Vagina (tissue), 2 donors: ENCODE results near the gene LBHD1. TPM values are rescaled to one million over a fixed set of nuclear protein-coding genes. Genes with fewer than 3 reads are reported as not detected.
A peak's percentile ranks its signal among the peaks of the same experiment; 100 is the strongest.
"Not testable (repeated sequence)": the region's sequence is repeated elsewhere in the genome, so short reads cannot be mapped to it uniquely, and the experiment has no call there.

Experiments used
- DNase-seq, 2 donors: peaks; one replicate each; pipeline ENCODE4 v3.0.0-alpha.2; 2017; ENCODE audit errors: extremely low spot score in 2 of 2
- H3K27ac ChIP-seq: fragments of 200-600 bp; sonication (generic); one replicate; pipeline ENCODE4 v1.5.1; 2019
- H3K27me3 ChIP-seq: fragments of 200-600 bp; sonication (generic); one replicate; pipeline ENCODE4 v1.5.1; 2019
- H3K36me3 ChIP-seq, 2 donors: fragments of 200-600 bp; sonication (generic); one replicate each; pipeline ENCODE4 v1.5.1; 2017 to 2019
- H3K4me1 ChIP-seq: fragments of 200-600 bp; sonication (generic); one replicate; pipeline ENCODE4 v1.5.1; 2019
- H3K4me3 ChIP-seq, 2 donors: fragments of 200-600 bp; sonication (generic); 1 replicate in 1 of 2; 2 replicates in 1 of 2; pipeline ENCODE4 v1.5.1; 2016 to 2019
- H3K9me3 ChIP-seq: fragments of 200-600 bp; sonication (generic); one replicate; pipeline ENCODE4 v1.5.1; 2019
- POLR2A ChIP-seq, 2 donors: fragments of 450-650 bp; IDR thresholded peaks; one replicate each; pipeline ENCODE4 v1.6.1; 2017; ENCODE audit warnings: antibody characterized with exemption in 2 of 2, mild to moderate bottlenecking in 2 of 2, moderate library complexity in 2 of 2
- POLR2AphosphoS5 ChIP-seq, 2 donors: sonication (generic); formaldehyde crosslinking; IDR thresholded peaks; one replicate each; pipeline ENCODE4 v1.9.0; 2017; ENCODE audit warnings: antibody characterized with exemption in 2 of 2, mild to moderate bottlenecking in 2 of 2, low read depth in 1 of 2; ENCODE audit not compliant: insufficient read depth in 1 of 2
- intact Hi-C: fragments of 100-400 bp; cut with DNase I; formaldehyde crosslinking; loops from one replicate; pipeline ENCODE4 v1.15.1; 2023
- total RNA-seq: library from RNA; depleted of rRNA; stranded (reverse); fragments of >200 nt; gene quantifications from one replicate; pipeline ENCODE4 v1.2.3, GENCODE V29; 2016
- TF ChIP-seq, protein P1 (sequence below), 3 experiments: fragments of 450-650 bp in 2 of 3; fragments of 200-600 bp in 1 of 3; sonication (generic) in 1 of 3; IDR thresholded peaks; one replicate each; pipeline ENCODE4 v1.5.1; 2017 to 2019; ENCODE audit warnings: antibody characterized with exemption in 3 of 3, mild to moderate bottlenecking in 2 of 3, moderate library complexity in 2 of 3

Gene LBHD1
- total RNA-seq, 1 donor from 2014 or later: 6.9 TPM

DNA sequence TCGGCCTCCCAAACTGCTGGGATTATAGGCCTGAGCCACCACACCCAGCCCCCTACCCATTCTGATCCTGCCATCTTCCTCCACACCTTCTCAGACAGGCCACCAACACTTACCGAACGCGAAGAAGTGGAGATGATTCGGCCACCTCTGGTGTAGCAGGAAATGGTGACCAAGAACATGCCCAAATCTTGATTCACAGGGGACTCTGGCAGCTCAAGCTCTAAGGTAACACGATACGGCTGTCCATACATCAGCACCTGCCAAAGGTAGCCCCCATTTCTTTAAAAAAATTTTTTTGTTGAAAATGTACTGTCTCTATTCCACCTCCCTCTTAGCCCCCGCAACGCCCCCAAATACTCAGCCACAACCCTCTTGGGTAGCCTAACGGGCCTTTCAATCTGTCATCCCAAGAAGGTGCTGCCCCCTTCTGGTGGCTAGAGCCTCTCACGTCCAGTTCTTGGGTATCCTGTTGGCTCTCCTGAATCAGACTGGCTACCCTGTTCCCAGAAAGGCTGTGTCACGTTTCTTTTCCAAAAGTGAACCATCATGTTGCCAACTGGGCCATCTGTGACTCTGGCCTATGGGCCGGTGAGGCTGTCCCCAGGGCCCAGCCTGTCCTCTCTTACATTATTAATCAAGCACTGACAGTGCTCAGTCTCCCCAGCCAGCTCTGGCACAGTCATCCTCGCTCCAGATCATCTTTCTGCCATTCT lies 22.5 kb upstream of the LBHD1 start:
- no peak for TF ChIP-seq POLR2A (IDR thresholded peaks at IDR 0.05)
- TF ChIP-seq POLR2AphosphoS5 (IDR thresholded peaks at IDR 0.05; ENCODE audit: insufficient read depth in 1 of 2, low read depth in 1 of 2): peak in 1 of 2 donors; percentile 11
- TF ChIP-seq, protein P1, sequence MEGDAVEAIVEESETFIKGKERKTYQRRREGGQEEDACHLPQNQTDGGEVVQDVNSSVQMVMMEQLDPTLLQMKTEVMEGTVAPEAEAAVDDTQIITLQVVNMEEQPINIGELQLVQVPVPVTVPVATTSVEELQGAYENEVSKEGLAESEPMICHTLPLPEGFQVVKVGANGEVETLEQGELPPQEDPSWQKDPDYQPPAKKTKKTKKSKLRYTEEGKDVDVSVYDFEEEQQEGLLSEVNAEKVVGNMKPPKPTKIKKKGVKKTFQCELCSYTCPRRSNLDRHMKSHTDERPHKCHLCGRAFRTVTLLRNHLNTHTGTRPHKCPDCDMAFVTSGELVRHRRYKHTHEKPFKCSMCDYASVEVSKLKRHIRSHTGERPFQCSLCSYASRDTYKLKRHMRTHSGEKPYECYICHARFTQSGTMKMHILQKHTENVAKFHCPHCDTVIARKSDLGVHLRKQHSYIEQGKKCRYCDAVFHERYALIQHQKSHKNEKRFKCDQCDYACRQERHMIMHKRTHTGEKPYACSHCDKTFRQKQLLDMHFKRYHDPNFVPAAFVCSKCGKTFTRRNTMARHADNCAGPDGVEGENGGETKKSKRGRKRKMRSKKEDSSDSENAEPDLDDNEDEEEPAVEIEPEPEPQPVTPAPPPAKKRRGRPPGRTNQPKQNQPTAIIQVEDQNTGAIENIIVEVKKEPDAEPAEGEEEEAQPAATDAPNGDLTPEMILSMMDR (IDR thresholded peaks at IDR 0.05): peak; percentile 69 to 82 (median 76)
- Histone ChIP-seq H3K4me1 (peaks cover 12% of the 10 kb centered on the region), H3K36me3 (peaks cover 0 to 15% of the 10 kb centered on the region in 2 donors), H3K4me3 (no peak overlapping the region), H3K27me3 (no peaks in the 10 kb centered on the region), H3K27ac (no peak overlapping the region), H3K9me3 (no peaks in the 10 kb centered on the region)
- intact Hi-C loops: no loop called here
- DNase-seq: no peak

GRCh38 chr11:62693624-62694023 lies 21.6 kb upstream of the LBHD1 start:
- H3K4me1 ChIP-seq: peaks cover 18% of the 10 kb centered on the region
- H3K27me3 ChIP-seq, H3K9me3 ChIP-seq, intact Hi-C loops, H3K27ac ChIP-seq, DNase-seq, H3K4me3 ChIP-seq: not testable (repeated sequence)
- peaks cover 0 to 15% of the 10 kb centered on the region in 2 donors for H3K36me3 ChIP-seq

DNA sequence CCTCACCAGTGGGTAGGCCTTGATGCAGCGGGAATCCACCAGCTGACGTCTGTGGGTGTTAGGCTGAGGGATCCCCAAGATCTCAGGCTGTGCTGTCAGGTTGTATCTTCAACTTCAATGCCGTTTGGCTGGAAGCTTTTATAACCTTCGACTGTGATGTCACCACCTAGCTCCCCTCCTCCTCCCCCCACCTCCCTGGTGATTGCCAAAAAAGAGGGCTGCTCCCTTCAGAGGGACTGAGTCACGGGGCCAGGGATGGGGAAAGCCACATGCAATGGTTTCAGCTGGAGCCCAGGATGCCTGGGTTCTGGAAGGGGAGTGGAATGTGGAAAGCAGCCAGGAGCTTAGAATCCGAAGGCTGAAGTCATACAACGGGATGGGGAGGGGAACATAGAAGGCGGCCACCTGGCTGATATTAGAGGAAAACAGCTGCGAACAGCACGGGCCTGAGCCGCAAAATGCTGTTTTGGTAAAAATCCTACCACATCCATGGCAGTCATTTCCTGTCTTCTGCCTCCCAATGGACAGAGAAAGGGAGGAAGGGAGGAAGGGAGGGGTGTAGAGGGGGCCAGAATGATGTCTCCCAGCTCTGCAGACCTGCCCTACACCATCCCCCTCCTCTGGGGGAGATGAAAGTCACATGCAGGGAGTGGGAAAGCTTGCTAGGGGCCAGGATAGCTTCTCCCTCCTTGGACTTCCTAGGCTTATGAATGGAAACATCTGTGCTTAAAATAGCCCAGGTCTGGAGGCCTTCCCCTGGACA lies 17.5 kb upstream of the LBHD1 start, which contains the start of gene LRRN4CL:
Gene LRRN4CL (minus strand): TSS at position 110 of the 763 bp plus-strand sequence. CDS start 1,022 bp downstream, outside the sequence.
- peak in 1 of 2 donors; percentile 98 for DNase-seq
- intact Hi-C loops: no loop called here

DNA sequence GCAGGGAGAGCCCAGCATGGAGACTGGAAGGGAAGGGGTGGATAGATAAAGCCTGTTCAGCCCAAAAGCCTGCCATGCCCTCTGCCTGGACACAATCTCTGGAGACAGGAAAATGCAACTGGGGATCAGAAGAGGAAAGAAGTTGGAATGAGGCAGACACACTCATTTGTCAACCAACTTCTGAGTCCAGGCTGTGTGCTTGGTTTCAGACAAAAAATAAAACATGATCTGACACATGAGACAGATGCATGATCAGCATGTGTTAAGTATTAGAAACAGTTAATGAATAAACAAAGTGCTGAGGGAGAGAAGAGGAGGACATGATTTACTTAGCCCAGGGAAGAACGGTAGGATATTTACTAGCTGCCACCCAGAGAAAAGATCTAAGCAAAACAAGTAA lies 16.4 kb upstream of the LBHD1 start:
- Histone ChIP-seq H3K27ac (peak overlapping the region; percentile 89), H3K4me3 (peak overlapping the region; percentile 45 to 50), H3K27me3 (no peaks in the 10 kb centered on the region), H3K4me1 (peaks cover 31% of the 10 kb centered on the region), H3K9me3 (no peaks in the 10 kb centered on the region), H3K36me3 (peaks cover 0 to 15% of the 10 kb centered on the region in 2 donors)
- intact Hi-C loops: no loop called here
- TF ChIP-seq POLR2A (IDR thresholded peaks at IDR 0.05): no peak
- TF ChIP-seq, protein P1 (IDR thresholded peaks at IDR 0.05): no peak
- TF ChIP-seq POLR2AphosphoS5 (IDR thresholded peaks at IDR 0.05; ENCODE audit: insufficient read depth in 1 of 2, low read depth in 1 of 2): no peak
- DNase-seq: no peak

More for the DNA sequence above, 17.5 kb upstream of the LBHD1 start, which contains the start of gene LRRN4CL:
- Histone ChIP-seq H3K4me1 (peaks cover 31% of the 10 kb centered on the region), H3K36me3 (peaks cover 0 to 15% of the 10 kb centered on the region in 2 donors), H3K9me3 (no peaks in the 10 kb centered on the region), H3K4me3 (peak within 1 kb of the TSS; percentile 45 to 50), H3K27me3 (no peaks in the 10 kb centered on the region), H3K27ac (peak within 1 kb of the TSS; percentile 89)
- TF ChIP-seq POLR2AphosphoS5 (IDR thresholded peaks at IDR 0.05; ENCODE audit: insufficient read depth in 1 of 2, low read depth in 1 of 2): peak; percentile 88 to 91
- peak in 1 of 2 donors; percentile 82 for TF ChIP-seq POLR2A (IDR thresholded peaks at IDR 0.05)
- TF ChIP-seq, protein P1 (IDR thresholded peaks at IDR 0.05): no peak

- Histone ChIP-seq H3K4me1 (peaks cover 31% of the 10 kb centered on the region), H3K4me3 (peak overlapping the region; percentile 45 to 50), H3K9me3 (no peaks in the 10 kb centered on the region), H3K27ac (peak overlapping the region; percentile 89), H3K27me3 (no peaks in the 10 kb centered on the region), H3K36me3 (peaks cover 0 to 15% of the 10 kb centered on the region in 2 donors)
- intact Hi-C loops: no loop called here
- no peak for DNase-seq
- TF ChIP-seq POLR2AphosphoS5 (IDR thresholded peaks at IDR 0.05; ENCODE audit: insufficient read depth in 1 of 2, low read depth in 1 of 2): peak in 1 of 2 donors; percentile 63
- TF ChIP-seq, protein P1 (IDR thresholded peaks at IDR 0.05): no peak
Measured at GRCh38 chr11:62687508-62688396, 15.7 kb upstream of the LBHD1 start.
